Sigmoid colon (tissue), 4 donors: Measurements from ENCODE around the gene ZDHHC16.

Source experiments
- EP300 ChIP-seq, 4 donors: sonication (generic); formaldehyde crosslinking; IDR thresholded peaks; one replicate each; pipeline ENCODE4 v1.6.1; 2017; ENCODE audit warnings: antibody characterized with exemption in 4 of 4
- POLR2A ChIP-seq, 2 donors: fragments of 450-650 bp; IDR thresholded peaks; one replicate each; pipeline ENCODE4 v1.6.1; 2016; ENCODE audit warnings: antibody characterized with exemption in 2 of 2, mild to moderate bottlenecking in 2 of 2, moderate library complexity in 2 of 2
- POLR2AphosphoS5 ChIP-seq, 4 donors: sonication (generic); formaldehyde crosslinking; IDR thresholded peaks; one replicate each; pipeline ENCODE4 v1.6.1; 2017; ENCODE audit warnings: antibody characterized with exemption in 4 of 4
- TF ChIP-seq, protein P1 (sequence below), 4 experiments: fragments of 450-650 bp in 3 of 4; fragments of 200-600 bp in 1 of 4; IDR thresholded peaks; one replicate each; pipeline ENCODE4 v1.5.1; 2016 to 2019; ENCODE audit warnings: antibody characterized with exemption in 4 of 4, mild to moderate bottlenecking in 3 of 4, moderate library complexity in 2 of 4

- TF ChIP-seq POLR2AphosphoS5 (IDR thresholded peaks at IDR 0.05) (peak in 1 of 4 donors; percentile 14), POLR2A (IDR thresholded peaks at IDR 0.05) (no peak), EP300 (IDR thresholded peaks at IDR 0.05) (no peak)
- TF ChIP-seq, protein P1, sequence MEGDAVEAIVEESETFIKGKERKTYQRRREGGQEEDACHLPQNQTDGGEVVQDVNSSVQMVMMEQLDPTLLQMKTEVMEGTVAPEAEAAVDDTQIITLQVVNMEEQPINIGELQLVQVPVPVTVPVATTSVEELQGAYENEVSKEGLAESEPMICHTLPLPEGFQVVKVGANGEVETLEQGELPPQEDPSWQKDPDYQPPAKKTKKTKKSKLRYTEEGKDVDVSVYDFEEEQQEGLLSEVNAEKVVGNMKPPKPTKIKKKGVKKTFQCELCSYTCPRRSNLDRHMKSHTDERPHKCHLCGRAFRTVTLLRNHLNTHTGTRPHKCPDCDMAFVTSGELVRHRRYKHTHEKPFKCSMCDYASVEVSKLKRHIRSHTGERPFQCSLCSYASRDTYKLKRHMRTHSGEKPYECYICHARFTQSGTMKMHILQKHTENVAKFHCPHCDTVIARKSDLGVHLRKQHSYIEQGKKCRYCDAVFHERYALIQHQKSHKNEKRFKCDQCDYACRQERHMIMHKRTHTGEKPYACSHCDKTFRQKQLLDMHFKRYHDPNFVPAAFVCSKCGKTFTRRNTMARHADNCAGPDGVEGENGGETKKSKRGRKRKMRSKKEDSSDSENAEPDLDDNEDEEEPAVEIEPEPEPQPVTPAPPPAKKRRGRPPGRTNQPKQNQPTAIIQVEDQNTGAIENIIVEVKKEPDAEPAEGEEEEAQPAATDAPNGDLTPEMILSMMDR (IDR thresholded peaks at IDR 0.05) = no peak
These were observed 5.6 kb downstream of the ZDHHC16 start for GRCh38 chr10:97451605-97452004.
